ENCODE results near the gene SEMA4C.

- TF ChIP-seq TAF1 (IDR thresholded peaks at IDR 0.05; ENCODE audit: borderline replicate concordance, insufficient read depth, low read length) (no peak), POLR2AphosphoS5 (IDR thresholded peaks at IDR 0.05; ENCODE audit: low read depth, low read length) (no peak), SIN3A (IDR thresholded peaks at IDR 0.05; ENCODE audit: borderline replicate concordance, insufficient read depth, low read length) (no peak)
Observed at GRCh38 chr2:96817882-96818281, 52.0 kb downstream of the SEMA4C start.

All from PFSK-1 (cell line).